Measurements from ENCODE around the gene CBS. TPM values are rescaled to one million over a fixed set of nuclear protein-coding genes. Genes with fewer than 3 reads are reported as not detected.
"Not testable (repeated sequence)": the region's sequence is repeated elsewhere in the genome, so short reads cannot be mapped to it uniquely, and the experiment has no call there.

The CBS gene
- total RNA-seq, 1 donor from 2014 or later: 22.5 TPM

- intact Hi-C loops (cut with micrococcal nuclease): no loop called here
Measured at GRCh38 chr21:43025636-43026180, 49.9 kb downstream of the CBS start.

GRCh38 chr21:43024439-43025136 is 51.0 kb downstream of the CBS start:
- intact Hi-C loops (cut with micrococcal nuclease): loop anchor here (5.0 kb wide), 1 partner anchor 47 kb away; no protein-coding TSS in a partner anchor

- intact Hi-C loops (cut with micrococcal nuclease): loop anchor here (5.0 kb wide), 1 partner anchor 46 kb away; no protein-coding TSS in a partner anchor
Measured at GRCh38 chr21:43023175-43023574, 52.5 kb downstream of the CBS start.

GRCh38 chr21:43021756-43022600 is 53.7 kb downstream of the CBS start:
- intact Hi-C loops (cut with micrococcal nuclease): loop anchor here (5.0 kb wide), 1 partner anchor 45 kb away; no protein-coding TSS in a partner anchor

GRCh38 chr21:43021191-43021590 is 54.4 kb downstream of the CBS start:
- intact Hi-C loops (cut with micrococcal nuclease): loop anchor here (5.0 kb wide), 1 partner anchor 44 kb away; no protein-coding TSS in a partner anchor

- intact Hi-C loops (cut with micrococcal nuclease): loop anchor here (5.0 kb wide), 1 partner anchor 43 kb away; no protein-coding TSS in a partner anchor
Measured at GRCh38 chr21:43020771-43021170, 54.9 kb downstream of the CBS start.

GRCh38 chr21:43020177-43020576 is 55.5 kb downstream of the CBS start:
- intact Hi-C loops (cut with micrococcal nuclease): loop anchor here (5.0 kb wide), 1 partner anchor 43 kb away; no protein-coding TSS in a partner anchor

- intact Hi-C loops (cut with micrococcal nuclease): no loop called here
Measured at GRCh38 chr21:43018519-43018918, 57.1 kb downstream of the CBS start.

- intact Hi-C loops (cut with micrococcal nuclease): no loop called here
Measured at GRCh38 chr21:43016728-43017127, 58.9 kb downstream of the CBS start.

- intact Hi-C loops (cut with micrococcal nuclease): no loop called here
Measured at GRCh38 chr21:43015906-43016540, 59.6 kb downstream of the CBS start.

GRCh38 chr21:43012596-43012995 is 63.0 kb downstream of the CBS start:
- intact Hi-C loops (cut with micrococcal nuclease): no loop called here

GRCh38 chr21:43006874-43007208 is 68.8 kb downstream of the CBS start:
- intact Hi-C loops (cut with micrococcal nuclease): no loop called here

- intact Hi-C loops (cut with micrococcal nuclease): not testable (repeated sequence)
Measured at GRCh38 chr21:43006051-43006873, 69.4 kb downstream of the CBS start.

GRCh38 chr21:43005635-43006034 is 70.0 kb downstream of the CBS start:
- intact Hi-C loops (cut with micrococcal nuclease): no loop called here

GRCh38 chr21:43004926-43005325 is 70.7 kb downstream of the CBS start:
- intact Hi-C loops (cut with micrococcal nuclease): no loop called here

Other genes starting within 250 kb of the CBS start
- 36.7 and 38.4 TPM in 2 replicates for gene WDR4, start 196.3 kb downstream of the CBS start, total RNA-seq
- 31.3 and 33.9 TPM in 2 replicates for gene NDUFV3, start 182.5 kb downstream of the CBS start, total RNA-seq
- 0.54 and 0.59 TPM in 2 replicates for gene ERVH48-1, start 150.2 kb downstream of the CBS start, total RNA-seq
- 30.6 and 32.0 TPM in 2 replicates for gene PKNOX1, start 101.3 kb downstream of the CBS start, total RNA-seq
- 5.5 and 5.9 TPM in 2 replicates for gene U2AF1, start 31.7 kb upstream of the CBS start, total RNA-seq
- not detected in 2 replicates for gene CRYAA, start 93.2 kb upstream of the CBS start, total RNA-seq

All from T-helper 1 cell treated with Interleukin-12 subunit alpha and Interleukin-12 subunit beta and Interleukin-4 antibody, amounts not matched to agents 30 ng/mL and 1 ng/mL, for 36 hours (primary cell).